Measurements from ENCODE around the gene GMDS. TPM values are rescaled to one million over a fixed set of nuclear protein-coding genes. Genes with fewer than 3 reads are reported as not detected.
A peak's percentile ranks its signal among the peaks of the same experiment; 100 is the strongest.

The GMDS gene
- total and polyA plus RNA-seq, 2 donors (not counting 1 experiment from before 2014, with no cell fraction given): 12.7 to 34.5 TPM

DNA sequence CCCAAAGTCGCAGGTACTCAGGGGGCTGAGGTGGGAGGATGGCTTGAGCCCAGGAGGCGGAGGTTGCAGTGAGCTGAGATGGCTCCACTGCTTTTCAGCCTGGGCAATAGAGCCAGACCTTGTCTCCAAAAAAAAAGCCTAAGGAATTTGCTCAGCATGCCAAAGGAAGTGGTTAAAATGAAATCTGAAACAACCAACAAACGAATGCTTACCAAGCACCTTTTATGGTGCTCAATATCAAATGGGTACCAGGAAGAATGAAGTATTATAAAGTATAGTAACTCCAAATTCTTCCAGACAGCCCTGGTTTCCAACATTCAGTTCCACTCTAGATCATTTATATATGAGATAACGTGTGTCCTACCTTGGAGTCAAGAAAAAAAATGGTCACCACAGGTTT lies 14.0 kb downstream of the GMDS start:
- no peaks in the 10 kb centered on the region for H3K27me3 ChIP-seq (ENCODE audit: control insufficient read depth, insufficient read depth, low read length)
- H3K36me3 ChIP-seq (ENCODE audit: control insufficient read depth, insufficient read depth, low read length): no peaks in the 10 kb centered on the region
- no peak overlapping the region for H3K9ac ChIP-seq (ENCODE audit: insufficient read depth, low read length)
- H3K4me2 ChIP-seq (ENCODE audit: extremely low read depth, insufficient read depth, low read length): no peak overlapping the region
- no peak overlapping the region for H2AFZ ChIP-seq (ENCODE audit: low read length)
- H3K4me3 ChIP-seq (replicated peaks in 1 of 4; ENCODE audit: control extremely low read depth in 1 of 4, insufficient read depth in 1 of 4, low read depth in 3 of 4, low read length in 4 of 4): no peak overlapping the region
- TF ChIP-seq EZH2 (IDR thresholded peaks at IDR 0.05; ENCODE audit: low read length, missing control alignments) (no peak), CTCF (conservative IDR thresholded peaks at IDR 0.05 in 1 of 2, IDR thresholded peaks at IDR 0.05 in 1 of 2; ENCODE audit: low read depth in 1 of 2, low read length in 2 of 2) (no peak)
- H4K20me1 ChIP-seq (ENCODE audit: control insufficient read depth, extremely low read depth, insufficient read depth, low read length): no peaks in the 10 kb centered on the region
- H3K4me1 ChIP-seq (ENCODE audit: control insufficient read depth, extremely low read depth, insufficient read depth, low read length): peaks cover 5% of the 10 kb centered on the region
- H3K79me2 ChIP-seq (ENCODE audit: control insufficient read depth, insufficient read depth, low read length): no peaks in the 10 kb centered on the region
- DNase-seq (ENCODE audit: low read depth in 2 of 2): peak; percentile 46 to 72
- H3K27ac ChIP-seq (ENCODE audit: insufficient read depth, low read length): no peak overlapping the region
- H3K9me3 ChIP-seq (ENCODE audit: control insufficient read depth, insufficient read depth, low read depth, low read length): no peaks in the 10 kb centered on the region

- Histone ChIP-seq H3K36me3 (ENCODE audit: control insufficient read depth, insufficient read depth, low read length) (no peaks in the 10 kb centered on the region), H4K20me1 (ENCODE audit: control insufficient read depth, extremely low read depth, insufficient read depth, low read length) (no peaks in the 10 kb centered on the region), H3K9me3 (ENCODE audit: control insufficient read depth, insufficient read depth, low read depth, low read length) (no peaks in the 10 kb centered on the region), H3K4me1 (ENCODE audit: control insufficient read depth, extremely low read depth, insufficient read depth, low read length) (peaks cover 3% of the 10 kb centered on the region), H2AFZ (ENCODE audit: low read length) (no peak overlapping the region), H3K4me2 (ENCODE audit: extremely low read depth, insufficient read depth, low read length) (no peak overlapping the region), H3K27me3 (ENCODE audit: control insufficient read depth, insufficient read depth, low read length) (no peaks in the 10 kb centered on the region), H3K9ac (ENCODE audit: insufficient read depth, low read length) (no peak overlapping the region), H3K4me3 (replicated peaks in 1 of 4; ENCODE audit: control extremely low read depth in 1 of 4, insufficient read depth in 1 of 4, low read depth in 3 of 4, low read length in 4 of 4) (no peak overlapping the region), H3K79me2 (ENCODE audit: control insufficient read depth, insufficient read depth, low read length) (no peaks in the 10 kb centered on the region), H3K27ac (ENCODE audit: insufficient read depth, low read length) (no peak overlapping the region)
- DNase-seq (ENCODE audit: low read depth in 2 of 2): no peak
- no peak for TF ChIP-seq EZH2 (IDR thresholded peaks at IDR 0.05; ENCODE audit: low read length, missing control alignments)
- no peak for TF ChIP-seq CTCF (conservative IDR thresholded peaks at IDR 0.05 in 1 of 2, IDR thresholded peaks at IDR 0.05 in 1 of 2; ENCODE audit: low read depth in 1 of 2, low read length in 2 of 2)
These were observed 14.6 kb downstream of the GMDS start for GRCh38 chr6:2230659-2231277.

- Histone ChIP-seq H3K9me3 (ENCODE audit: control insufficient read depth, insufficient read depth, low read depth, low read length) (no peaks in the 10 kb centered on the region), H3K4me3 (replicated peaks in 1 of 4; ENCODE audit: control extremely low read depth in 1 of 4, insufficient read depth in 1 of 4, low read depth in 3 of 4, low read length in 4 of 4) (no peak overlapping the region), H3K36me3 (ENCODE audit: control insufficient read depth, insufficient read depth, low read length) (no peaks in the 10 kb centered on the region), H3K9ac (ENCODE audit: insufficient read depth, low read length) (no peak overlapping the region), H3K27me3 (ENCODE audit: control insufficient read depth, insufficient read depth, low read length) (no peaks in the 10 kb centered on the region), H2AFZ (ENCODE audit: low read length) (no peak overlapping the region), H3K4me2 (ENCODE audit: extremely low read depth, insufficient read depth, low read length) (no peak overlapping the region), H3K4me1 (ENCODE audit: control insufficient read depth, extremely low read depth, insufficient read depth, low read length) (peaks cover 3% of the 10 kb centered on the region), H4K20me1 (ENCODE audit: control insufficient read depth, extremely low read depth, insufficient read depth, low read length) (no peaks in the 10 kb centered on the region), H3K79me2 (ENCODE audit: control insufficient read depth, insufficient read depth, low read length) (no peaks in the 10 kb centered on the region), H3K27ac (ENCODE audit: insufficient read depth, low read length) (no peak overlapping the region)
- DNase-seq (ENCODE audit: low read depth in 2 of 2): no peak
- no peak for TF ChIP-seq CTCF (conservative IDR thresholded peaks at IDR 0.05 in 1 of 2, IDR thresholded peaks at IDR 0.05 in 1 of 2; ENCODE audit: low read depth in 1 of 2, low read length in 2 of 2)
- TF ChIP-seq EZH2 (IDR thresholded peaks at IDR 0.05; ENCODE audit: low read length, missing control alignments): no peak
These were observed 15.7 kb downstream of the GMDS start for GRCh38 chr6:2229742-2230141.

Data from fibroblast of lung (primary cell).